ENCODE measurements around the gene PLTP.
"Not testable (repeated sequence)": the region's sequence is repeated elsewhere in the genome, so short reads cannot be mapped to it uniquely, and the experiment has no call there.

The PLTP gene

GRCh38 chr20:45901332-45901731, 10.6 kb downstream of the PLTP start:
- DNase-seq (ENCODE audit: low read depth); H3K27me3 ChIP-seq (replicated peaks; ENCODE audit: control insufficient read depth, insufficient read depth, low read length); H3K4me1 ChIP-seq (ENCODE audit: control insufficient read depth, insufficient read depth, low read length); H3K9ac ChIP-seq (ENCODE audit: low read length); H3K4me3 ChIP-seq (ENCODE audit: low read length); H3K9me3 ChIP-seq (ENCODE audit: control insufficient read depth, low read length): not testable (repeated sequence)
- peaks cover 96% of the 10 kb centered on the region for H3K36me3 ChIP-seq (ENCODE audit: control insufficient read depth, insufficient read depth, low read length, severe bottlenecking)

- no peak overlapping the region for H3K9ac ChIP-seq (ENCODE audit: low read length)
- H3K36me3 ChIP-seq (ENCODE audit: control insufficient read depth, insufficient read depth, low read length, severe bottlenecking) = peaks cover 79% of the 10 kb centered on the region
- H3K27me3 ChIP-seq (replicated peaks; ENCODE audit: control insufficient read depth, insufficient read depth, low read length) = no peaks in the 10 kb centered on the region
- no peak for DNase-seq (ENCODE audit: low read depth)
- H3K9me3 ChIP-seq (ENCODE audit: control insufficient read depth, low read length) = no peaks in the 10 kb centered on the region
- no peak overlapping the region for H3K4me3 ChIP-seq (ENCODE audit: low read length)
- H3K4me1 ChIP-seq (ENCODE audit: control insufficient read depth, insufficient read depth, low read length) = no peaks in the 10 kb centered on the region
These were observed 12.7 kb downstream of the PLTP start for GRCh38 chr20:45899046-45899835.

DNA sequence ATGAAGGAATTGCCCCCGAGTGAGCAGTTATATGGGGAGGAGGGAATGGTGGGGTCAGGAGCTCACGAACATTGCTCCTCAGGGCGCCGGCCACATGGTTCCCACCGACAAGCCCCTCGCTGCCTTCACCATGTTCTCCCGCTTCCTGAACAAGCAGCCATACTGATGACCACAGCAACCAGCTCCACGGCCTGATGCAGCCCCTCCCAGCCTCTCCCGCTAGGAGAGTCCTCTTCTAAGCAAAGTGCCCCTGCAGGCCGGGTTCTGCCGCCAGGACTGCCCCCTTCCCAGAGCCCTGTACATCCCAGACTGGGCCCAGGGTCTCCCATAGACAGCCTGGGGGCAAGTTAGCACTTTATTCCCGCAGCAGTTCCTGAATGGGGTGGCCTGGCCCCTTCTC, 13.7 kb downstream of the PLTP start:
- Histone ChIP-seq H3K27me3 (replicated peaks; ENCODE audit: control insufficient read depth, insufficient read depth, low read length) (no peaks in the 10 kb centered on the region), H3K36me3 (ENCODE audit: control insufficient read depth, insufficient read depth, low read length, severe bottlenecking) (peaks cover 76% of the 10 kb centered on the region)

DNA sequence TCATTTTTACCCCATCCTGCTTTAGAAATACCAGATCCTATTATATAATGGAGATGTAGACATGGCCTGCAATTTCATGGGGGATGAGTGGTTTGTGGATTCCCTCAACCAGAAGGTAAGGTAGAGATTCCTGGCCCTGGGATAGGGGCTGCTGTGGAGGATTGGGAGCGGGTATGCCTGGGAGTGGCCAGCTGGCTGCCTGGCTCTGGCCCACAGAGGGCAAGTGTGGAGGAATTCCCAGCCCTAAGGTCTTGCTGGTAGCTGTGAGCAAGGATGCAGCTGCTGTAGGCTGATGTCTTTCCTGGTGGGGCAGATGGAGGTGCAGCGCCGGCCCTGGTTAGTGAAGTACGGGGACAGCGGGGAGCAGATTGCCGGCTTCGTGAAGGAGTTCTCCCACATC, 14.3 kb downstream of the PLTP start:
- Histone ChIP-seq H3K27me3 (replicated peaks; ENCODE audit: control insufficient read depth, insufficient read depth, low read length) (no peaks in the 10 kb centered on the region), H3K36me3 (ENCODE audit: control insufficient read depth, insufficient read depth, low read length, severe bottlenecking) (peaks cover 72% of the 10 kb centered on the region), H3K9ac (ENCODE audit: low read length) (no peak overlapping the region), H3K9me3 (ENCODE audit: control insufficient read depth, low read length) (no peaks in the 10 kb centered on the region), H3K4me3 (ENCODE audit: low read length) (no peak overlapping the region), H3K4me1 (ENCODE audit: control insufficient read depth, insufficient read depth, low read length) (no peaks in the 10 kb centered on the region)
- DNase-seq (ENCODE audit: low read depth) = no peak

More for the DNA sequence above, 13.7 kb downstream of the PLTP start:
- H3K9me3 ChIP-seq (ENCODE audit: control insufficient read depth, low read length) = no peaks in the 10 kb centered on the region
- no peak overlapping the region for H3K9ac ChIP-seq (ENCODE audit: low read length)
- H3K4me3 ChIP-seq (ENCODE audit: low read length) = no peak overlapping the region
- no peak for DNase-seq (ENCODE audit: low read depth)
- H3K4me1 ChIP-seq (ENCODE audit: control insufficient read depth, insufficient read depth, low read length) = no peaks in the 10 kb centered on the region

DNA sequence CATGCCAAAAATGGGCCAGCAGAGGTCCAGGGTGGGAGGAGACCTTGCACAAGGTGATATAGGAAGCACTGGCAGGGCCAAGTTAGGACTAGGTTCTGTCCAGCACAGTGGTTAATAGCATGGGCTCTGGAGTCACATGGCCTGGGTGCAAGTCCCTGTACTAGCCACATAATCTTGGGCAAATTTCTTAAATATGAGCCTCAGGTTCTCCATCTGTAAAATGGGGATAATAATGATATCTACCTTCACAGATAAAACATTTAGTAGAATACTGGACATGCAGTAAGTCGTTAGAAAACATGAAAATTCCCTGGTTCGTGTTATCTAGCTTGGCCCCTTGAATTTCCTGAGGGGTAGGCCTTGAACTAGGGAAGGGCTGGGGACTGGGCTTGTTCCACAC, 14.7 kb downstream of the PLTP start:
- Histone ChIP-seq H3K4me1 (ENCODE audit: control insufficient read depth, insufficient read depth, low read length) (peaks cover 4% of the 10 kb centered on the region), H3K27me3 (replicated peaks; ENCODE audit: control insufficient read depth, insufficient read depth, low read length) (no peaks in the 10 kb centered on the region), H3K36me3 (ENCODE audit: control insufficient read depth, insufficient read depth, low read length, severe bottlenecking) (peaks cover 71% of the 10 kb centered on the region), H3K9ac (ENCODE audit: low read length) (no peak overlapping the region), H3K4me3 (ENCODE audit: low read length) (no peak overlapping the region), H3K9me3 (ENCODE audit: control insufficient read depth, low read length) (no peaks in the 10 kb centered on the region)
- DNase-seq (ENCODE audit: low read depth) = no peak

GRCh38 chr20:45896641-45897161, 15.3 kb downstream of the PLTP start:
- no peaks in the 10 kb centered on the region for H3K9me3 ChIP-seq (ENCODE audit: control insufficient read depth, low read length)
- no peaks in the 10 kb centered on the region for H3K27me3 ChIP-seq (replicated peaks; ENCODE audit: control insufficient read depth, insufficient read depth, low read length)
- peaks cover 10% of the 10 kb centered on the region for H3K4me1 ChIP-seq (ENCODE audit: control insufficient read depth, insufficient read depth, low read length)
- no peak for DNase-seq (ENCODE audit: low read depth)
- H3K36me3 ChIP-seq (ENCODE audit: control insufficient read depth, insufficient read depth, low read length, severe bottlenecking) = peaks cover 65% of the 10 kb centered on the region
- no peak overlapping the region for H3K4me3 ChIP-seq (ENCODE audit: low read length)
- no peak overlapping the region for H3K9ac ChIP-seq (ENCODE audit: low read length)

- H3K9ac ChIP-seq (ENCODE audit: low read length) = no peak overlapping the region
- peaks cover 48% of the 10 kb centered on the region for H3K36me3 ChIP-seq (ENCODE audit: control insufficient read depth, insufficient read depth, low read length, severe bottlenecking)
- peaks cover 20% of the 10 kb centered on the region for H3K4me1 ChIP-seq (ENCODE audit: control insufficient read depth, insufficient read depth, low read length)
- no peaks in the 10 kb centered on the region for H3K9me3 ChIP-seq (ENCODE audit: control insufficient read depth, low read length)
- no peaks in the 10 kb centered on the region for H3K27me3 ChIP-seq (replicated peaks; ENCODE audit: control insufficient read depth, insufficient read depth, low read length)
- no peak for DNase-seq (ENCODE audit: low read depth)
- no peak overlapping the region for H3K4me3 ChIP-seq (ENCODE audit: low read length)
These were observed 17.2 kb downstream of the PLTP start for GRCh38 chr20:45894797-45895196.

DNA sequence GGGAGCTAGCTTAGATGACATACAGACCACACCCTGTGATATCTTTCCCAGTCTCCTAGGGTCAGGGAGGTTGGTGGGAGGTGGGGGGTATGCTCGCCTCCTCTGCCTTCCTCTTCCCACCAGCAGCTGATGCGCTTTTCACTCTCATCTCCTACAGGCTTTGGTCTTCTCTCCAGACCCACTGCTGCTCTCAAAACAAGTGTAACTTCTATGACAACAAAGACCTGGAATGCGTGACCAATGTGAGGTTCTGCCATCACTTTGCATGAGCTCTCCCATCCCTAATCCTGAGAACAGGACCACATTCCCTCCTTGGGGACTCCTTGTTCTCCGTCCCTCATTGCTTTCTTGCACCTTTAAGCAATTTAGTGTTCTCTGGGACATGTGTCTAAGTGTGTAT, 18.1 kb downstream of the PLTP start:
- Histone ChIP-seq H3K27me3 (replicated peaks; ENCODE audit: control insufficient read depth, insufficient read depth, low read length) (no peaks in the 10 kb centered on the region), H3K36me3 (ENCODE audit: control insufficient read depth, insufficient read depth, low read length, severe bottlenecking) (peaks cover 39% of the 10 kb centered on the region), H3K9ac (ENCODE audit: low read length) (no peak overlapping the region), H3K9me3 (ENCODE audit: control insufficient read depth, low read length) (no peaks in the 10 kb centered on the region), H3K4me3 (ENCODE audit: low read length) (no peak overlapping the region), H3K4me1 (ENCODE audit: control insufficient read depth, insufficient read depth, low read length) (peaks cover 20% of the 10 kb centered on the region)
- no peak for DNase-seq (ENCODE audit: low read depth)

GRCh38 chr20:45892828-45893500, 19.0 kb downstream of the PLTP start:
- H3K4me1 ChIP-seq (ENCODE audit: control insufficient read depth, insufficient read depth, low read length) = peaks cover 20% of the 10 kb centered on the region
- DNase-seq (ENCODE audit: low read depth) = no peak
- H3K9ac ChIP-seq (ENCODE audit: low read length) = peak overlapping the region; percentile 83
- H3K27me3 ChIP-seq (replicated peaks; ENCODE audit: control insufficient read depth, insufficient read depth, low read length) = no peaks in the 10 kb centered on the region
- peaks cover 30% of the 10 kb centered on the region for H3K36me3 ChIP-seq (ENCODE audit: control insufficient read depth, insufficient read depth, low read length, severe bottlenecking)
- no peak overlapping the region for H3K4me3 ChIP-seq (ENCODE audit: low read length)
- H3K9me3 ChIP-seq (ENCODE audit: control insufficient read depth, low read length) = no peaks in the 10 kb centered on the region

DNA sequence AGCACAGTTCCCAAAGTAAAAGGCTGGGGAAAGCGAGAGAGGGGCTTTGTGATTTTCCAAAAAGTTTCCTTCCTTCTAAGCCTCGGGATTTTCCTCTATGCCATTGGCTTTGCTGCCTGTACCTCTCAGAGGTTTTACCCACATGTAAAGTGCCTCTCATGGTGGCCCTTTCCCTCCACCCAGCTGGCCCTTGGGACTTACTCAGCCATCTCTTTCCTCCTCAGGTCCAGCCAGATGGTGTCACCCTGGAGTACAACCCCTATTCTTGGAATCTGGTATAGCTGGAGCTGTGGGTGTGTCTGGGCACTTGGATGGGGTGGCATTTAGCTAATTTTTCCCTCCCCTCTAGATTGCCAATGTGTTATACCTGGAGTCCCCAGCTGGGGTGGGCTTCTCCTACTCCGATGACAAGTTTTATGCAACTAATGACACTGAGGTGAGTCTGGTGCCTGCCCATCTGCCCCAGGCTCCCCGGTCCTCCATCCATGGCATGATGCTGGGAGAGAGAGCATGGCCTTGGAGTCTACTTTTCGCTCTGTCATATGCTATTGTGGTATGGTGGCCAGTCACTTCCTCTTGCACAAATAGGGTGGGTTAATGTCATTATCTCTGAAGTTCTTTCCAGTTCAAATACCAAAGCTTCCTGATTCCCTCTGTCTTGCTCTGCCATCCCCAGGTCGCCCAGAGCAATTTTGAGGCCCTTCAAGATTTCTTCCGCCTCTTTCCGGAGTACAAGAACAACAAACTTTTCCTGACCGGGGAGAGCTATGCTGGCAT, 19.7 kb downstream of the PLTP start:
- H3K4me1 ChIP-seq (ENCODE audit: control insufficient read depth, insufficient read depth, low read length) = peaks cover 20% of the 10 kb centered on the region
- peaks cover 23% of the 10 kb centered on the region for H3K36me3 ChIP-seq (ENCODE audit: control insufficient read depth, insufficient read depth, low read length, severe bottlenecking)
- peak overlapping the region; percentile 82 for H3K4me3 ChIP-seq (ENCODE audit: low read length)
- H3K27me3 ChIP-seq (replicated peaks; ENCODE audit: control insufficient read depth, insufficient read depth, low read length) = no peaks in the 10 kb centered on the region
- peak; percentile 45 for DNase-seq (ENCODE audit: low read depth)
- H3K9me3 ChIP-seq (ENCODE audit: control insufficient read depth, low read length) = no peaks in the 10 kb centered on the region
- H3K9ac ChIP-seq (ENCODE audit: low read length) = peak overlapping the region; percentile 83
